Stomach smooth muscle (tissue), 2 donors: ENCODE data around the gene PLCL1.

ENCODE experiments used
- H3K27ac ChIP-seq: one replicate; pipeline ENCODE4 v1.7.0; 2013; ENCODE audit warnings: mild to moderate bottlenecking, low read length, inconsistent platforms
- H3K27me3 ChIP-seq, 2 donors: one replicate each; pipeline ENCODE4 v1.7.0; 2013; ENCODE audit warnings: low read length in 2 of 2; ENCODE audit not compliant: insufficient read depth in 2 of 2, control insufficient read depth in 1 of 2
- H3K36me3 ChIP-seq, 2 donors: one replicate each; pipeline ENCODE4 v1.7.0; 2013; ENCODE audit warnings: low read length in 2 of 2; ENCODE audit not compliant: control insufficient read depth in 2 of 2, insufficient read depth in 2 of 2
- H3K4me1 ChIP-seq: one replicate; pipeline ENCODE4 v1.7.0; 2013; ENCODE audit warnings: low read length; ENCODE audit not compliant: control insufficient read depth, insufficient read depth
- H3K4me3 ChIP-seq, 2 donors: one replicate each; pipeline ENCODE4 v1.7.0; 2013; ENCODE audit warnings: low read length in 2 of 2
- H3K9ac ChIP-seq, 2 donors: one replicate each; pipeline ENCODE4 v1.7.0; 2013; ENCODE audit warnings: low read length in 2 of 2, mild to moderate bottlenecking in 1 of 2
- H3K9me3 ChIP-seq, 2 donors: one replicate each; pipeline ENCODE4 v1.7.0; 2013; ENCODE audit warnings: low read length in 2 of 2; ENCODE audit not compliant: control insufficient read depth in 2 of 2
- donor health status: healthy.
- donor health status: Pancreatic carcinoma.

Gene PLCL1

GRCh38 chr2:197927994-197928393 lies 123.6 kb downstream of the PLCL1 start:
- Histone ChIP-seq H3K27me3 (no peaks in the 10 kb centered on the region), H3K9ac (no peak overlapping the region), H3K36me3 (no peaks in the 10 kb centered on the region), H3K27ac (no peak overlapping the region), H3K4me1 (no peaks in the 10 kb centered on the region), H3K4me3 (no peak overlapping the region), H3K9me3 (no peaks in the 10 kb centered on the region)

DNA sequence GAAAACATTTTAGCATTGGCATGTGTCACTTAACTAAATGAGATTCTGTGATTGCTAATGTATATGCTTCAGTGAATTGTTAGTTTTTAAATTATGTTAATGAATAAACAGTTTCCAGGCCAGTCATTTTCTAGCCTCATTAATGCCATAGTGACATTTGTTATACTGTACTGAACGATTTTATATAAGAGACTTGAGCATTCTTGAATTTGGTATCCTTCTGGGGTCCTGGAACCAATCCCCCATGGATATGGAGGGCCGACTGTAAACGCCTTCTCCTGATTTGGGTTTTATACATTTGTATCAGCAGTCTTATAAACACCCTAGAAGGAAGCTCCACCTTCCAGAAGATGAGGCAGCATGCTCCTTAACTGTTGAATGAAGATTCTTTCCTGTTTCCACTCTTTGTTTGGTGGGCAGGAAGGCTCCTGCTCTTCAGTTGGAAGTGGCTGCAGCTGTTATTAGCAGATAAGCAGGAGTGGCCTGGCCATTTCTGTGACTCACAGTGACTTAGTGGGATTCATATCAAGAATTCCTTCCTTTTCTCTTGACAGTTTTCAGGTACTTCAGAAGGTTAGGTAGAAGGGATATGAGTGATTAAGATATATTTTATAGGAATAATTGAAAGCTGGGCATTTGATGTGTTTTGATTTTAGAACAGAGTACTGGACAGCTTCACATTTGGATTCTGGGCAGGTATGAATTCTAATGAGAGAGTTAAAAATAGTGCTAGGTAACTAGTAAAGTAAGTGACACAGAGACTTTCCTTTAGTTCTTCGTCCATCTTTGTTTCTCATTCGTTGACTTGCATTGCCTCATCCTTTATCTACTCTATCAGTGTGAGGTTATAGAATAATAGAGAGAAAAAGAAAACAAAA lies 124.9 kb downstream of the PLCL1 start:
- Histone ChIP-seq H3K27ac (no peak overlapping the region), H3K4me3 (no peak overlapping the region), H3K9me3 (no peaks in the 10 kb centered on the region), H3K4me1 (no peaks in the 10 kb centered on the region), H3K36me3 (no peaks in the 10 kb centered on the region), H3K9ac (no peak overlapping the region), H3K27me3 (no peaks in the 10 kb centered on the region)

DNA sequence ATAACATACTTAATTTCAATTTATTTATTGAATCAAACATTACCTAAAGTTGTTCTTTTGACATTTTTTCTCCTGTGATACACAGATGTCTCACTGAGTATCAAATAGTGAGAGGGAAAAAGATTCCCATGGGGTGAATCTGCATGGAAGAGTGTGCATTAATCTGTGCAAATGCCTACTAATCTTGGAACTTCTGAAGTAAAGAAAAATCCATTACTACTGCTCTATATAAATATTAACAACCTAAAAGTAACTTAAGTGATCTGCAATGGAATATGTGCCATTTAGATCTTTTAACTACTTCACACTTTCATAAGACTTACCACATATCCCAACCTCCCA lies 125.5 kb downstream of the PLCL1 start:
- Histone ChIP-seq H3K9ac (no peak overlapping the region), H3K27ac (no peak overlapping the region), H3K4me3 (no peak overlapping the region), H3K9me3 (no peaks in the 10 kb centered on the region), H3K36me3 (no peaks in the 10 kb centered on the region), H3K27me3 (no peaks in the 10 kb centered on the region), H3K4me1 (no peaks in the 10 kb centered on the region)

GRCh38 chr2:197930570-197931278 lies 126.3 kb downstream of the PLCL1 start:
- no peak overlapping the region for H3K27ac ChIP-seq
- no peaks in the 10 kb centered on the region for H3K27me3 ChIP-seq
- H3K36me3 ChIP-seq, result no peaks in the 10 kb centered on the region
- H3K4me3 ChIP-seq, result no peak overlapping the region
- H3K9me3 ChIP-seq, result no peaks in the 10 kb centered on the region
- no peak overlapping the region for H3K9ac ChIP-seq
- H3K4me1 ChIP-seq, result no peaks in the 10 kb centered on the region

DNA sequence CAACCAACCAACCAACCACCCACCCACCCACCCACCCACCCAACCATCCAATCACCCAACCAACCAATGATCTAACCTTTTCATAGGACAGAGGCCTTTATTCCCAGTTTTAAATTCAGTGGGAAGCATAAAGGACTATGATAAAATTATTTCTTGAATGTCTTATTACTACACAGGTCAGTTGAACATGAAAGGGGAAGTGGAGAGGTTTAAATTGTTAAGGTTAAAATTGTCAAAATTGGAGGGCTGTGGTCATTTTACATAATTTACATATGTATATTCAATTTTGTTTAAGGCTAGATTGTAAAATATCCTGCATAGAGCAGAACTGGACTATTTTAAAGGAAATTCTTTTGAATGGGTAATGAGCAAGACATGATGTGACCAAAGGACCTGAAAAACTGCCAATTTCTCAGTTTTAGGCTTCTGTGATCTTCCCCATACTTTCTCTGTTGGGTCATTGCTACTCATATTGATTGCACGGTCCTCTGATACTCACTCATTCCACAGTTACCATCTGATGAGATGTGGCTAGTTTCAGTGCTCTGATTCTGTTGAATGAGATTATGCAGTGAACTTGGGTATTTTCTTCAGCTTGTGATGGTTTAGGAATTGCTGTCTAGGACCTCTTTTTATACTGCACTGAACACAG lies 127.4 kb downstream of the PLCL1 start:
- H3K9me3 ChIP-seq, result no peaks in the 10 kb centered on the region
- no peak overlapping the region for H3K4me3 ChIP-seq
- H3K27me3 ChIP-seq, result no peaks in the 10 kb centered on the region
- no peaks in the 10 kb centered on the region for H3K4me1 ChIP-seq
- no peak overlapping the region for H3K27ac ChIP-seq
- H3K9ac ChIP-seq, result no peak overlapping the region
- H3K36me3 ChIP-seq, result no peaks in the 10 kb centered on the region

DNA sequence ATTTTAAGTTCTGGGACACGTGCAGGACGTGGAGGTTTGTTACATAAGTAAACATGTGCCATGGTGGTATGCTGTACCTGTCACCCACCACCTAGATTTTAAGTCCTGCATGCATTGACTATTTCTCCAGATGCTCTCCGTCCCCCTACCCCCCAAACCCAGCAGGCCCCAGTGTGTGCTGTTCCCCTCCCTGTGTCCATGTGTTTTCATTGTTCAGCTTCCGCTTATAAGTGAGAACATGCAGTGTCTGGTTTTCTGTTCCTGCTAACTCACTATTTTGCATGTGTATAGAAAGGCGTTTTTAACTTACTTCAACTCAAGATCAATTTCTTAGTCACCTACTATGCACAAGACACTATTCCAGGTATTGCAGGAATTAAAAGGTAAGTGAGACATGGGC lies 128.0 kb downstream of the PLCL1 start:
- H3K27me3 ChIP-seq, result no peaks in the 10 kb centered on the region
- no peaks in the 10 kb centered on the region for H3K36me3 ChIP-seq
- H3K4me3 ChIP-seq, result no peak overlapping the region
- H3K9ac ChIP-seq, result no peak overlapping the region
- H3K4me1 ChIP-seq, result no peaks in the 10 kb centered on the region
- no peak overlapping the region for H3K27ac ChIP-seq
- no peaks in the 10 kb centered on the region for H3K9me3 ChIP-seq

DNA sequence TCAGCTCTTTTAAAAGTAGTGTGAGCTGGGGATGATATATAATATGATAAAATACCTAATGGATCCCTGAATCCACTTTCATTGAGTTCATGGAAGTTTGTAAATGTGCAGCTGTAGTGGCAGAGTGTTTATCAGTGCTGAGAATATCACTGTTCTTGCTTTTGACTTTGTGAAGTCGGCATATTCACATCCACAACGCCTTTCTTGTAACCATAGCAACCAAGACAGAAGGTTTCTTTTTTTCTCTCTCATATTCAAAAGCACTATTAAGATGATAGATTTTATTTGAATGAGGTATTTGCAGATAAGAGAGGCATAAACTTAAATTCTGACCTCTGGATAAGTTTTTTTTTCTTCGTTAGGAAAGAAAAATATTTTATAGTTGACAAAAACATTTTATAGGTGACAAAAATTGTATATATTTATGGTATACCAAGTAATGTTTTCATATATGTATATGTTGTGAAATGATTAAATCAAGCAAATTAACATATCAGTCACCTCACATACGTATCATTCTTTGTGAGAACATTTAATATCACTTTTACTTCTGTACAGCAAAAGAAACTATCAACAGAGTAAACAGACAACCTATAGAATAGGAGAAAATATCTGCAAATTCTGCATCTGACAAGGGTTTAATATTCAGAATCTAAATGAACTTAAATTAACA lies 130.0 kb downstream of the PLCL1 start:
- H3K27me3 ChIP-seq, result no peaks in the 10 kb centered on the region
- no peak overlapping the region for H3K9ac ChIP-seq
- no peaks in the 10 kb centered on the region for H3K36me3 ChIP-seq
- no peak overlapping the region for H3K4me3 ChIP-seq
- H3K9me3 ChIP-seq, result no peaks in the 10 kb centered on the region
- H3K27ac ChIP-seq, result no peak overlapping the region
- H3K4me1 ChIP-seq, result no peaks in the 10 kb centered on the region

DNA sequence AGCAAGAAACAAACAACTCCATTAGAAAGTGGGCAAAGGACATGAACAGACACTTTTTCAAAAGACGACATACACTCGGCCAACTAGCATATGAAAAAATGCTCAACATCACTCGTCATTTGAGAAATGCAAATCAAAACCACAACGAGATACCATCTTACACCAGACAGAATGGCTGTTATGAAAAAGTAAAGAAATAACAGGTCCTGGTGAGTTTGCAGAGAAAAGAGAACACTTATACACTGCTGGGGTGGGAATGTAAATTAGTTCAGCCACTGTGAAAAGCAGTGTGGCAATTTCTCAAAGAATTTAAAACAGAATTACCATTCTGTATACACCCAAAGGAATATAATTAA lies 130.5 kb downstream of the PLCL1 start:
- no peak overlapping the region for H3K27ac ChIP-seq
- no peaks in the 10 kb centered on the region for H3K36me3 ChIP-seq
- H3K27me3 ChIP-seq, result no peaks in the 10 kb centered on the region
- no peaks in the 10 kb centered on the region for H3K9me3 ChIP-seq
- no peak overlapping the region for H3K9ac ChIP-seq
- no peak overlapping the region for H3K4me3 ChIP-seq
- no peaks in the 10 kb centered on the region for H3K4me1 ChIP-seq

GRCh38 chr2:197937814-197938213 lies 133.4 kb downstream of the PLCL1 start:
- H3K4me3 ChIP-seq, result no peak overlapping the region
- no peaks in the 10 kb centered on the region for H3K9me3 ChIP-seq
- H3K27me3 ChIP-seq, result no peaks in the 10 kb centered on the region
- H3K36me3 ChIP-seq, result no peaks in the 10 kb centered on the region
- H3K27ac ChIP-seq, result no peak overlapping the region
- no peak overlapping the region for H3K9ac ChIP-seq
- no peaks in the 10 kb centered on the region for H3K4me1 ChIP-seq

DNA sequence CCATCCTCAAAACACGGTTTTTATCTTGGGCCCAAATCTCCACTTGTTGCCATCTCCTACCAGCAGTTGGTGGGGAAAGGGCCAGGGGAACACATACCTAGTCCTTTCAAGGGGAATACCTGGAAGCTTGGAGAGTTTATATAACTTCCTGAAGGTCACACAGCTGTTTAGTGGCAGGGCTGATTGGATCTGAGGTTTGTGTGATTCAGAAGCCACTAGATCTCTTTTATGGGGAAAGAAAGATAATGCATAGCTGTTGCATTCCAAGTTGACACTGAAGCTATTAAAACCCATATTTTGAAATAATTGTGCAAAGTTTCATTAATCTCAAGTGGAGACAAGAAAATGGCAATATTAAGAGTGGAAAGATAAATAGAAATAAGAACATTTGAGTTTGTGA lies 134.2 kb downstream of the PLCL1 start:
- Histone ChIP-seq H3K27ac (no peak overlapping the region), H3K27me3 (no peaks in the 10 kb centered on the region), H3K9ac (no peak overlapping the region), H3K9me3 (no peaks in the 10 kb centered on the region), H3K36me3 (no peaks in the 10 kb centered on the region), H3K4me1 (no peaks in the 10 kb centered on the region), H3K4me3 (no peak overlapping the region)
